Thyroid gland (tissue), 4 donors: ENCODE results near the gene ZMIZ1.

Experiments
- CTCF ChIP-seq, 6 experiments: fragments of 200-600 bp in 3 of 6; fragments of 450-650 bp in 3 of 6; sonication (generic) in 3 of 6; IDR thresholded peaks; one replicate each; pipeline ENCODE4 v1.5.1; 2016 to 2019; ENCODE audit warnings: antibody characterized with exemption in 6 of 6, mild to moderate bottlenecking in 2 of 6, inconsistent platforms in 1 of 6, moderate library complexity in 1 of 6
- POLR2A ChIP-seq, 2 donors: fragments of 450-650 bp; IDR thresholded peaks; one replicate each; pipeline ENCODE4 v1.6.1; 2017; ENCODE audit warnings: antibody characterized with exemption in 2 of 2, mild to moderate bottlenecking in 2 of 2, moderate library complexity in 1 of 2

- no peak for TF ChIP-seq CTCF (IDR thresholded peaks at IDR 0.05)
- no peak for TF ChIP-seq POLR2A (IDR thresholded peaks at IDR 0.05)
These were observed 118.6 kb downstream of the ZMIZ1 start for GRCh38 chr10:79187121-79187940.
